PC-9 (cell line): ENCODE measurements around the gene TNIP3. TPM values are rescaled to one million over a fixed set of nuclear protein-coding genes. Genes with fewer than 3 reads are reported as not detected.

Experiments used
- BruUV-seq: library from RNA; stranded (reverse); fragments of 400-500 nt; replicated peaks from 2 replicates; lab custom pipeline; 2021; lab: Mats Ljungman, UMichigan
- CTCF ChIA-PET: fragments of 300-600 bp; sonication (Branson Sonifier 250); formaldehyde crosslinking; loops from one replicate; lab custom pipeline; 2022; ENCODE audit warnings: antibody characterized with exemption; lab: Charles Lee
- POLR2A ChIA-PET: fragments of 300-600 bp; sonication (Branson Sonifier 250); formaldehyde crosslinking; loops from one replicate; lab custom pipeline; 2022; ENCODE audit warnings: antibody characterized with exemption; ENCODE audit not compliant: unreplicated experiment; lab: Charles Lee
- DNase-seq, 2 experiments: peaks; one replicate each; pipeline versions ENCODE4 v3.0.0 to v3.0.0-alpha.2; 2015 to 2022; ENCODE audit warnings: mixed read lengths in 1 of 2
- H2AFZ ChIP-seq: fragments of 200-600 bp; sonication (generic); 2 replicates; pipeline ENCODE4 v1.8.1; 2017; ENCODE audit warnings: antibody characterized with exemption
- H3F3A ChIP-seq: fragments of 200-600 bp; sonication (generic); 2 replicates; pipeline ENCODE4 v1.8.1; 2017; ENCODE audit warnings: antibody characterized with exemption, mild to moderate bottlenecking, low read depth; ENCODE audit not compliant: insufficient read depth
- H3K27ac ChIP-seq: fragments of 200-600 bp; sonication (generic); 2 replicates; pipeline ENCODE4 v1.6.1; 2016; ENCODE audit warnings: mixed run types
- H3K27me3 ChIP-seq: fragments of 200-600 bp; sonication (generic); 2 replicates; pipeline ENCODE4 v1.6.1; 2016; ENCODE audit warnings: low read depth, mixed run types; ENCODE audit not compliant: insufficient read depth
- H3K36me3 ChIP-seq: fragments of 200-600 bp; sonication (generic); 2 replicates; pipeline ENCODE4 v1.6.1; 2016; ENCODE audit warnings: low read depth, mixed run types
- H3K4me1 ChIP-seq: fragments of 200-600 bp; sonication (generic); replicated peaks from 2 replicates; pipeline ENCODE4 v1.6.1; 2016; ENCODE audit warnings: mixed run types; ENCODE audit not compliant: insufficient read depth
- H3K4me2 ChIP-seq: fragments of 200-600 bp; sonication (generic); 2 replicates; pipeline ENCODE4 v1.6.1; 2017; ENCODE audit warnings: mixed run types
- H3K4me3 ChIP-seq: fragments of 200-600 bp; sonication (generic); 2 replicates; pipeline ENCODE4 v1.6.1; 2016; ENCODE audit warnings: mixed run types
- H3K79me2 ChIP-seq: fragments of 200-600 bp; sonication (generic); 2 replicates; pipeline ENCODE4 v1.6.1; 2017; ENCODE audit warnings: low read depth, mixed run types
- H3K9me2 ChIP-seq: fragments of 200-600 bp; sonication (generic); 2 replicates; pipeline ENCODE4 v1.8.1; 2017; ENCODE audit warnings: mild to moderate bottlenecking; ENCODE audit not compliant: insufficient read depth
- H3K9me3 ChIP-seq: fragments of 200-600 bp; sonication (generic); 2 replicates; pipeline ENCODE4 v1.8.1; 2016; ENCODE audit warnings: low read depth; ENCODE audit not compliant: insufficient read depth
- H4K20me1 ChIP-seq: fragments of 200-600 bp; sonication (generic); 2 replicates; pipeline ENCODE4 v1.8.1; 2017; ENCODE audit not compliant: insufficient read depth
- CTCF ChIP-seq: fragments of 200-600 bp; sonication (generic); conservative IDR thresholded peaks from 2 replicates; pipeline ENCODE4 v1.6.1; 2017; ENCODE audit warnings: mixed run types, antibody characterized with exemption, mild to moderate bottlenecking, moderate library complexity
- EZH2 ChIP-seq: fragments of 200-600 bp; sonication (generic); IDR thresholded peaks from 2 replicates; pipeline ENCODE4 v1.8.0; 2017; ENCODE audit warnings: antibody characterized with exemption, low read depth
- intact Hi-C: fragments of 100-400 bp; cut with micrococcal nuclease; formaldehyde crosslinking; loops from one replicate; pipeline ENCODE4 v1.10.0; 2022; ENCODE audit not compliant: unreplicated experiment
- total RNA-seq: library from RNA; stranded (reverse); gene quantifications from 2 replicates; pipeline ENCODE4 v1.2.3, GENCODE V29; 2021

Gene TNIP3
- total RNA-seq, 1 experiment from 2014 or later, result 1.2 TPM

- POLR2A ChIA-PET, result no interaction called here
- intact Hi-C loops, result no loop called here
- TF ChIP-seq EZH2, result no peak
- TF ChIP-seq CTCF, result no peak
- DNase-seq, result no peak
- no peaks in the 10 kb centered on the region for H3K79me2 ChIP-seq
- no peak overlapping the region for H3K4me2 ChIP-seq
- CTCF ChIA-PET, result no interaction called here
- H3F3A ChIP-seq, result no peaks in the 10 kb centered on the region
- H3K9me2 ChIP-seq, result peaks cover 5% of the 10 kb centered on the region; the same call in 1 of the 2 replicates
- no peak overlapping the region for H3K4me3 ChIP-seq
- H3K4me1 ChIP-seq, result no peaks in the 10 kb centered on the region
- no peak overlapping the region for H3K27ac ChIP-seq
- H4K20me1 ChIP-seq, result no peaks in the 10 kb centered on the region
- H3K9me3 ChIP-seq, result no peaks in the 10 kb centered on the region
- no peaks in the 10 kb centered on the region for H3K36me3 ChIP-seq
- H3K27me3 ChIP-seq, result no peaks in the 10 kb centered on the region
- no TSS peak for BruUV-seq
- 0 out of 2 replicates have a peak overlapping the region, but pooled peaks have one; percentile 1 for H2AFZ ChIP-seq
These were observed 44.4 kb downstream of the TNIP3 start for GRCh38 chr4:121119715-121120114.

GRCh38 chr4:121118344-121118743 is 45.8 kb downstream of the TNIP3 start:
- H3K9me2 ChIP-seq, result peaks cover 5% of the 10 kb centered on the region; the same call in 1 of the 2 replicates
- ChIA-PET CTCF (no interaction called here), POLR2A (no interaction called here)
- H3K27me3 ChIP-seq, result no peaks in the 10 kb centered on the region
- no peaks in the 10 kb centered on the region for H3F3A ChIP-seq
- intact Hi-C loops, result no loop called here
- H2AFZ ChIP-seq, result peak overlapping the region; percentile 66; the same call in 1 of the 2 replicates
- TF ChIP-seq EZH2, result no peak
- no peak for TF ChIP-seq CTCF
- no peaks in the 10 kb centered on the region for H3K4me1 ChIP-seq
- H3K4me2 ChIP-seq, result no peak overlapping the region
- no peaks in the 10 kb centered on the region for H3K9me3 ChIP-seq
- DNase-seq, result no peak
- H3K79me2 ChIP-seq, result no peaks in the 10 kb centered on the region
- H3K36me3 ChIP-seq, result no peaks in the 10 kb centered on the region
- H3K4me3 ChIP-seq, result no peak overlapping the region
- H3K27ac ChIP-seq, result no peak overlapping the region
- BruUV-seq, result no TSS peak
- H4K20me1 ChIP-seq, result no peaks in the 10 kb centered on the region

- Histone ChIP-seq H3K27ac (no peak overlapping the region), H3F3A (no peaks in the 10 kb centered on the region), H2AFZ (peak overlapping the region; percentile 57; the same call in 1 of the 2 replicates), H3K79me2 (no peaks in the 10 kb centered on the region), H3K9me3 (no peaks in the 10 kb centered on the region), H3K9me2 (no peaks in the 10 kb centered on the region), H4K20me1 (no peaks in the 10 kb centered on the region), H3K27me3 (no peaks in the 10 kb centered on the region), H3K4me2 (no peak overlapping the region), H3K4me1 (no peaks in the 10 kb centered on the region), H3K36me3 (no peaks in the 10 kb centered on the region), H3K4me3 (no peak overlapping the region)
- DNase-seq, result no peak
- intact Hi-C loops, result no loop called here
- TF ChIP-seq CTCF (no peak), EZH2 (no peak)
- ChIA-PET POLR2A (no interaction called here), CTCF (no interaction called here)
- BruUV-seq, result no TSS peak
These were observed 49.4 kb downstream of the TNIP3 start for GRCh38 chr4:121114756-121115155.
